Activated gamma-delta T cell treated with Interleukin-2 at 50 U/mL for 16 hours (primary cell): ENCODE data around the gene KPNA6.

ENCODE experiments used
- DNase-seq: peaks from one replicate; pipeline ENCODE4 v3.0.0-alpha.2; 2020

The KPNA6 gene

DNA sequence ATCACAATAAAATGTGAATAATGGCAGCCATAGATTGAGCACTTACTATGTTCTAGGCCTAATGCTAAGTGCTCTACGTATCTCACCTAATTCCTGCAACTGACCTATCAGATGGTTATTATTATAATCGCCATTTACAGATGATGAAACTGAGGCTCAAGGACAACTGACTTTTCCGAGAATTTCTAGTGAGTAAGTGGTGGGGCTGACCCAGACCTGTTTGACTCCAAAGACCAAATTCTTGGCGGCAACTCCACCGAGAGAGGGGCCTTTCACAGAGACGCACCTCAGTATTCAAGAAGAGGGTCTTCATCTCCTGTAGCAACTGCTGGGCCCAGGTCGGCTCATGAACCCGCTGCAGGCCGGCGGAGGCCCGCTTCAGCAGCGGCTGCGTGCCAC, 113.7 kb downstream of the KPNA6 start:
- DNase-seq, result no peak

DNA sequence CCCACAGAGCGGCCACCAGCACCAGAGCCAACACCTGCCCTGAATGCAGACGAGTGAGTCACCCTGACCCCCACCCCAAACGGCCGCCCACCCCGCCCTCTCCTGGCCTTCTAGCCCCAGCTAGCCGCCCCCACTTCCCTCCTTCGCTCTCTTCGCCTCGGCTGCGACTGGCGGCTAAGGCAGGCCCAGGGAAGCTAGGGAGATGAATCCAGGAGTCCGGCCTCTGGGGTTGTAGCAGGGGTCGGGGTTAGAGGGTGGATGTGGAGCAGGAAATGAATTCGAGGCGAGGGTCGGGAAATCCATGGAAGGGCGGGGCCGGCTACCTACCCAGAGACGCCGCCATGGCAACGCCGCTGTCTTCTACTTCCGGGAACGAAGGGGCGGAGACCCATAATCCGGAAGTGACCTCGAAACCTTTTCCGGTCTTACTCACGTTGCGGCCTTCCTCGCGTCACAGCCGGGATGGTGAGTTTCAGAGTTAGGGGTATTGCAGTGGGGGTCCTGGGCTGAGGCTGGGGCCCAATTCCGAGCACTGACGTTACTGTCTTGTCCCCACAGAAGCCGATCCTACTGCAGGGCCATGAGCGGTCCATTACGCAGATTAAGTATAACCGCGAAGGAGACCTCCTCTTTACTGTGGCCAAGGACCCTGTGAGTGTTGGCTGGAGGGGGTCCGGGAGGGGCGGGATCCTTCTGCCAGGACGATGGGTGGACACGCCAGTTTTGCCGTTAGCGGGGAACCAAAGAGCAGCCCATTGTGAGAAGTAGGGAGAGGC, 114.3 kb downstream of the KPNA6 start, which contains the start of the genes EIF3I and TMEM234:
TSS of gene EIF3I (plus strand) at position 428 of the 776 bp plus-strand sequence. CDS start at position 463, 35 bp downstream.
TSS of gene TMEM234 (minus strand) at position 374 of the 776 bp plus-strand sequence. CDS start at position 343, 31 bp downstream.
- DNase-seq, result peak; percentile 92

DNA sequence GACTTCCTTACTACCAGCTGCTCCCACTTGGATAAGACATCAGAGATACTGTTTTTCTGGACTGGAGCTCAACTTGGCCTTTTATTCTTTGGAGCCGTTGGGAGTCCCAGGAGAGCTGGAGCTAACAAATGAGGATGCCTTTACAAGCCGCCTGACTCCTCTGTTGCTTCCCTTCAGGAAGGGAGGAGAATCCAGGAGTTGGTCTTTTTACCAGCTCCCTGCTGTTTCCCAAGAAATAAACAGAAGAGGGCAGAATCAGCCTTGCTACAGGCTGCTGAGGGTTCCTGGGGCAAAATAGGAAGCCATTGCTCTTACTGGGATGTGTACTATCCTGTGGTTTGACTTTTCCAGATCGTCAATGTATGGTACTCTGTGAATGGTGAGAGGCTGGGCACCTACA, 115.8 kb downstream of the KPNA6 start:
- DNase-seq, result no peak

DNA sequence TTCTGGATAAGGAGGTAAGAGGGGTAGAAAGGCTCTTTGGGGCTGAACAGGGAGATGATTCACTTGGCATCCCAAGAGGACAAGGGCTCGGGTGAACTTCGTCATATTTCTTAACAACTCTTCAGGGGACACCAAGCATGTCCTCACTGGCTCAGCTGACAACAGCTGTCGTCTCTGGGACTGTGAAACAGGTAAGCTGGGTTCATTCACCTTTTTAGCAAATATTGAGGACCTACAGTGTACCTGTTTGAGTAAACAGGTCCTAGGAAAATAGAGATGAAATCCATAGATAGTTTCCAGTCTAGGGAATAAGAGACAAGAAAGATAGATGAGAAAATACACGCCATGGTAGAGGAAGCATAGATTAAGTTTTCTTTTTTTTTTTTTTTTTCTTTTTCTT, 116.4 kb downstream of the KPNA6 start:
- no peak for DNase-seq
